IgD-negative memory B cell (primary cell): ENCODE measurements around the gene PPP1R3A. TPM values are rescaled to one million over a fixed set of nuclear protein-coding genes. Genes with fewer than 3 reads are reported as not detected.

ENCODE experiments used
- H3K27ac Mint-ChIP-seq, 3 donors: one replicate each; pipeline ENCODE4 v1.8.0; 2020 to 2022; ENCODE audit warnings: mild to moderate bottlenecking in 3 of 3, mixed read lengths in 3 of 3, moderate library complexity in 1 of 3
- H3K27me3 Mint-ChIP-seq: one replicate; pipeline ENCODE4 v1.8.0; 2021; ENCODE audit warnings: mixed read lengths
- H3K36me3 Mint-ChIP-seq: one replicate; pipeline ENCODE4 v1.8.0; 2020; ENCODE audit warnings: mild to moderate bottlenecking, mixed read lengths
- H3K4me1 Mint-ChIP-seq, 3 donors: one replicate each; pipeline ENCODE4 v1.8.0; 2020 to 2022; ENCODE audit warnings: mixed read lengths in 3 of 3, mild to moderate bottlenecking in 1 of 3
- H3K4me3 Mint-ChIP-seq, 4 donors: one replicate each; pipeline ENCODE4 v1.8.0; 2020 to 2022; ENCODE audit warnings: mild to moderate bottlenecking in 4 of 4, mixed read lengths in 4 of 4, moderate library complexity in 3 of 4
- H3K9me3 Mint-ChIP-seq, 3 donors: one replicate each; pipeline ENCODE4 v1.8.0; 2020 to 2021; ENCODE audit warnings: mixed read lengths in 3 of 3, mild to moderate bottlenecking in 1 of 3
- polyA plus RNA-seq: library from polyadenylated mRNA; unstranded; fragments of 300-500 nt; fragmentation: Illumina TruSeq; gene quantifications from one replicate; pipeline ENCODE4 v1.2.3, GENCODE V29; 2021

Gene PPP1R3A
- polyA plus RNA-seq, 1 donor from 2014 or later = not detected

DNA sequence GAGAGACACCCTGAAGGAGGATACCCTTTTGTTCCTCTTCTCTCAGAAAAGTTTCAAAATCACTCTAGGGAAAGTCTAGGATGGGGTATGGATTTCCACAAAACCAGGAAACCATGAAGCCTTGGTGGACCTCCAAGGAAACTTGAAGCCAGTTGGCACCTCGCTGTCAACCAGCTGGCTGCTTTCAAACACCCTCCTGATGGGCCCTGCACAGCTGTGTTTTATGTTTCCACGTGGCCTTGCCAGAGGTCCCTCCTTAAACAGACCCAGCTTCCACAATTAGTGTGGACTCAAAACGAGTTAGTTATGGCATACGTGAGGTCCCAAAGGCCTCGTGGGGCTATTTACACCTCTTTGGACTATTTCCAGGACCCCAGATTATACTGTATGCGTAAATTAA is 5.9 kb downstream of the PPP1R3A start:
- Mint-ChIP-seq H3K36me3 (no peaks in the 10 kb centered on the region), H3K27ac (no peak overlapping the region), H3K9me3 (peaks cover 0 to 4% (median 0%) of the 10 kb centered on the region in 3 donors), H3K4me3 (no peak overlapping the region), H3K27me3 (no peaks in the 10 kb centered on the region), H3K4me1 (no peaks in the 10 kb centered on the region)

DNA sequence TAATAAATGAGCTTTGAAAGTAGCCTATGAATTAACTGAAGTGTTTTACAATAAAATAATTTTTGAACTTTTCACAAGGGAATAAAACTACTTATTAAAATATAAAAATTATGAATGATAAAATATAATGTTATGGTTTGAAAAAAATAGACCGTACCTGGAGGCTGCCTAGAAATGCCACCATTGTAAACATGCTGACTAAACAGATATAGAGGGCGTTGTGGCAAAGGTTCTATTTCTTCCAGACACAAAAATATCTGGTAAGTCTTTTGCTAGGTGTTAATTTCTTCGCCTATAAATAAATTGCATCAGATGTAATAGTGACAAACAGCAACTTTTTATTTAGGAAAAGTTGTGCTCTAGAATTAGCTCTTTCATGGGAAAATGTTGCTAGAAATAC is 11.2 kb downstream of the PPP1R3A start:
- Mint-ChIP-seq H3K4me1 (no peaks in the 10 kb centered on the region), H3K36me3 (no peaks in the 10 kb centered on the region), H3K4me3 (no peak overlapping the region), H3K27me3 (no peaks in the 10 kb centered on the region), H3K9me3 (peaks cover 0 to 3% (median 0%) of the 10 kb centered on the region in 3 donors), H3K27ac (no peak overlapping the region)

DNA sequence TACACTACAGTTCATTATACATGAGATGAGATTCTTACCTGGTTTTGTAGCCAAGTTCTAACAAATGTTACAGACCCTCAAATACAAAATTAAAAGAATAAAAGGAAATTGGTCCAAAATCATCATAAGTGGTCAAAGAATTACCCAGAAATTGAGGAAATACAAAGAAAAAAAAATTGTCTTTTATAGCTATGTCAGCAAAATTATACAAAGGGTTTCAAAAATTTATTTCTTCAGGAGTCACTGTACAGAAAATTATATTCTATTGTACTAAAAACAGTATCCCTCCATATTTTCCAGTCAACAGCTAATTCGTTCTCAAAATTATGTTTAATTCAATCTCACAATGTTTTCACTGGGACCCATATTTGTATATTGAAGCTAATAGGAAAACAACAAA is 14.3 kb downstream of the PPP1R3A start:
- Mint-ChIP-seq H3K36me3 (no peaks in the 10 kb centered on the region), H3K4me3 (no peak overlapping the region), H3K27ac (no peak overlapping the region)

DNA sequence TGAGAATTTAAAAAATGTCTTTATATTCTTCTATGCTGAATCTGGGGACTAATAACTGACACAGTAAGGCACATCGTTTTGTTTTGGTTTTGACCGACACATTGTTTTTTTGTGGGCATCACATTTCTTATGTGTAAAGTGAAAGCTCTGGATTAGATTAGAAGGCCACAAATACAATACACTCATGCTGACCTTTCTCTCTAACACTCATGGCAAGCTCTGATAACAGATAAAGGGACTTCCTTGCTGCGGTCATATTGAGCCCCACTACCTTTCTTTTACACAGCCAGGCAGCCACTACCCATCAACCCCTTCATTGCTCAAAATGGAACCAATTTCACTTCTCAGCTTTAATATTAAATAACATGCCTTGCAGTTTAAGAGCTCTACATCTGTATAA is 26.0 kb downstream of the PPP1R3A start:
- no peak overlapping the region for H3K4me3 Mint-ChIP-seq
- H3K36me3 Mint-ChIP-seq = no peaks in the 10 kb centered on the region
- H3K27ac Mint-ChIP-seq = no peak overlapping the region
- H3K4me1 Mint-ChIP-seq = no peaks in the 10 kb centered on the region
- H3K27me3 Mint-ChIP-seq = no peaks in the 10 kb centered on the region
- H3K9me3 Mint-ChIP-seq = peaks cover 0 to 2% (median 2%) of the 10 kb centered on the region in 3 donors

More for the DNA sequence above, 14.3 kb downstream of the PPP1R3A start:
- no peaks in the 10 kb centered on the region for H3K27me3 Mint-ChIP-seq
- H3K9me3 Mint-ChIP-seq = no peaks in the 10 kb centered on the region
- no peaks in the 10 kb centered on the region for H3K4me1 Mint-ChIP-seq

DNA sequence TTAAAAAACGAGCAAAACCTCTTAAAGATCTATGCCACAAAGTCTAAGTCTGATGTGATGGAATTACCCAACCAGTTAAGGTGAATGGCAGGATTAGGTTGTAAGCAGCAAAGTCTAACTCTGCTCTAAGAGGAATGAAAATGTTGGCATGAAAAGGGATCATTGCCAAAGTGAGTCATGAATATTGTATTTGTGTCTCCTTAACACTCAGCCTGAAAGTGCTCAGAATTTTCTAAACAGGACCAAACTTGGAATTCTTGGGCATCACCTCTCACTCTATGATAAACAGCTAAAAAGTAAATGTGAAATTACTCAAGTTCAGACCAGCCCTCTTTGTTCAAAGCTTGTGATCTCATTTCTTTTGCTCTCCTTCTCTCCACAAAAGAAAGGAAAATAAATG is 27.0 kb downstream of the PPP1R3A start:
- Mint-ChIP-seq H3K27me3 (no peaks in the 10 kb centered on the region), H3K9me3 (peaks cover 0 to 2% (median 2%) of the 10 kb centered on the region in 3 donors), H3K36me3 (no peaks in the 10 kb centered on the region), H3K4me3 (no peak overlapping the region), H3K4me1 (no peaks in the 10 kb centered on the region), H3K27ac (no peak overlapping the region)

DNA sequence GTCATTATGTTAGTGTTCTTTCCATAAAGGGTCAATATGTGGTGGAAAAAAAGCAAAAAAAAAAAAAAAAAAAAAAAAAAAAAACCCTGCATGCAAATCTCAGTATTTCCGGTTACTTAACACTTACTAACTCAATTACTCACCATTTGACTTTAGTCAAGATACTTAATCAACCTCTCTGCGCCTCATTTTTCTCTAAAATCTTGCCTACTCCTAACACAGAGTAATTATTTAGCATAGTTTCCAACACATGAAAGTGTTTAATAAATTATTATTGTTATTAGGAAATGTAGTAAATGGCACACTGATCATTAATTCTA is 27.8 kb downstream of the PPP1R3A start:
- Mint-ChIP-seq H3K9me3 (peaks cover 0 to 2% (median 2%) of the 10 kb centered on the region in 3 donors), H3K4me1 (no peaks in the 10 kb centered on the region), H3K4me3 (no peak overlapping the region), H3K27ac (no peak overlapping the region), H3K27me3 (no peaks in the 10 kb centered on the region), H3K36me3 (no peaks in the 10 kb centered on the region)

DNA sequence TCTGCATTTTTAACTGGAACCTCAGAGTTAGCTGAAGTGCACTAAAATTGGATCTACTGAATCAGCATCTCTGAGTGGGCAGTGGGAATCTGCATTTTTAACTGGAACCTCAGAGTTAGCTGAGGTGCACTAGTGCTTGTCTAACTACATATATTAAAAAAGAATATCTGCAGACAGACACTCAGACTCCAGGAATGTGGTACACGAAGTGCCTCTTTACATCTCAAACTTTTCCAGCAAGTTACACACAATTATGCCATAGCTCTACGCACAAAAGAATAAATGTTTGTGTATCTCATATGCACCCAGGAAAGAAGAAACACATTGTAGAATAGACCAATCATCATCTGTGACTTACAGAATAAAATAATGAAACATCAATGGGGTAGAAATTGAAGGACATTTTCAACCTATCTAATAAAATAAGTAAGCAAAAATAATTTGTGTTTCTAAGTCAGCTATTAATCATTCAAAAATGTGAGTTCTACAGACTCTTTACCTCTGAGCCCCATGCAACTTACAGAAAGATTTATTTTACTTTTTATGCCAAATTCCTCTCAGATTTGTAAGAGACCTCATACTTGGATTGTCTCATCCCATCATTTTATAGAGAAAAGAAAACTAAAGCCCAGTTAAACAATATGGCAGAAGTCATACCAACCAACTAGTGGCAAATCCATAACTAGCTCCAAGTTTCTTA is 28.3 kb downstream of the PPP1R3A start:
- no peaks in the 10 kb centered on the region for H3K27me3 Mint-ChIP-seq
- no peak overlapping the region for H3K27ac Mint-ChIP-seq
- peaks cover 0 to 2% (median 2%) of the 10 kb centered on the region in 3 donors for H3K9me3 Mint-ChIP-seq
- no peaks in the 10 kb centered on the region for H3K36me3 Mint-ChIP-seq
- H3K4me1 Mint-ChIP-seq = no peaks in the 10 kb centered on the region
- no peak overlapping the region for H3K4me3 Mint-ChIP-seq

DNA sequence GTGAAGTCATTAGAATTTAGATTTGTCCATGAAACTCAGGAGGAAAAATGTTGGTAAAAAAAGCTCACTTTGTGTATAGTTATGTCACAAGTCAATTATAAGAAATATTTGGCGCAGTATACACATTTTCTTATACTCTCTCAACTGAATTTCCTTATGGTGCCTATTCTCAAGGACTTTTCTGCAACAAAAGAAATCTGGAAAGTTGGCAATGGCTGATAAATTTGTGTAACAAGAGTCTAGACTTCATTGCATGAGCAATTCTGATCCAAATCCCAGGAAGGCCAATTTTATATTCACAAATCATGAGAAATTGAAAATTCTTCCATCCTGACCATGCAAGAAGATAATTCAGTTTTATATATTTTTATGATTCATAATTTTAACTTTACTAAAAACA is 35.7 kb downstream of the PPP1R3A start:
- no peaks in the 10 kb centered on the region for H3K36me3 Mint-ChIP-seq
- no peak overlapping the region for H3K4me3 Mint-ChIP-seq
- H3K27ac Mint-ChIP-seq = no peak overlapping the region
- peaks cover 2 to 5% (median 2%) of the 10 kb centered on the region in 3 donors for H3K9me3 Mint-ChIP-seq
- no peaks in the 10 kb centered on the region for H3K4me1 Mint-ChIP-seq
- H3K27me3 Mint-ChIP-seq = no peaks in the 10 kb centered on the region

DNA sequence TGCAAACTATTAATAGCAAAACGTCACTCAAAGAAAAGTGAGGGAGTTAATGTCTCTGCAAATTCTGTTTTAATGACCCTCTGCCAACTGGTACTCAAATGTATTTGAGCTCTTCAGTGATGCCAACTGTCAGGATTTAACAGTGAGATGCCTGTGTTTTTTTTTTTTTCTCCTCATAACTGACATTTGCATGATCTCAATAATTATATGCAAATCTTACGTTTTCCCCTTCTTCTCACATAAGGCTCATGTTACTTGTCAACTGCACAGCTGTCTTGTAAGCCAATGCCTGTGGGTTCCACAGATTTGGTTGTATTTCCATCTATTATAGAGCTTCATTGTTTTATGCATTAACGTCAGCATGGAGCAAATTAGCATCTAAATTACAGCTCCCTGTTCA is 38.2 kb downstream of the PPP1R3A start:
- Mint-ChIP-seq H3K4me3 (no peak overlapping the region), H3K36me3 (no peaks in the 10 kb centered on the region), H3K9me3 (peaks cover 2 to 5% (median 2%) of the 10 kb centered on the region in 3 donors), H3K27me3 (no peaks in the 10 kb centered on the region), H3K4me1 (no peaks in the 10 kb centered on the region), H3K27ac (no peak overlapping the region)

DNA sequence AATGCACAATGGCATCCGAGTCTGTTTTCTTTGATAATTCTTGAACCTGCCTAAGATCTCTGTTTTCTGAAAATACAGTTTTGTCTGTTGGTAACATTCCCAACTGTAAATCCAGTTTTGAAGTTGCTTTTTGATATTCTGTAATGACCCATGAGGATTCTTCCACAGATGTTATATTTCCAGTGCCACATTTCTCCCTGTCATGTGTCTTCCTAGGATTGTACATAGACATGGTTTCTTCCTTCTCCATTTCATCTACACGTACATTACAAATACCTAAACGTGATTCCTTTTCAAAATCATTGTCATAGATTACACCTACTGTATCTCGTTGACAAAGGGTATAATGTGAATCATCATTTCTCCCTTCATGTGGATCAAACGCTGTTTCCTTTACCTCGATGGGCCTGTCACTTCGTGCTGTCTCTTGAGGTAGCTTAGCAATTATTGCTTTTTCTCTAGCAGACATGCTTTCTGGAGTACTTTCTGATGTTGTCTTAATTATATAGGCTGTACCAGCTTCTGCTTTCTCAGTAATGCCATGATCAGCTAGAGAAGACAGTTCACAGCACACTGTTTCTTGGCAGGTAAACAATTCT is 40.3 kb downstream of the PPP1R3A start:
- Mint-ChIP-seq H3K4me3 (no peak overlapping the region), H3K27ac (no peak overlapping the region), H3K36me3 (no peaks in the 10 kb centered on the region), H3K9me3 (peaks cover 2 to 5% (median 2%) of the 10 kb centered on the region in 3 donors), H3K27me3 (no peaks in the 10 kb centered on the region), H3K4me1 (no peaks in the 10 kb centered on the region)

DNA sequence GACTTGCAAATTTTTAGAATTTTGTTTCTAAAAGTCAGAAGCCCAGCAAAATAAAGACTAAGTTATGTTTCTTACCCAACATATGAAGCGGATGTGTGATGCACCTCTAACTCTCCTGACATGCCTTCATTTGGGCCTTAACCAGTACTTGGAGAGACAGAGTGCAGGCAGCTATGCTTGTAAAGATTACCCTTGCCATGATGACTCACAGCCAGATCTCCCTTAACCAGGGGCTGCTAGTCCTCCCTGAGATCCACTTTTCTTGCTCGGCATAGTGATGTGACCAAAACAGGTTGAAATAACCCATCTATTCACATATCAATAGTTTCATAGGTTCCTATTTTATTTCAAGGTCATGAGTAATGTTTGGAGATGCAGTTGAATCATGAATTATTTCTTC is 43.6 kb downstream of the PPP1R3A start:
- no peaks in the 10 kb centered on the region for H3K4me1 Mint-ChIP-seq
- H3K27me3 Mint-ChIP-seq = no peaks in the 10 kb centered on the region
- no peak overlapping the region for H3K4me3 Mint-ChIP-seq

DNA sequence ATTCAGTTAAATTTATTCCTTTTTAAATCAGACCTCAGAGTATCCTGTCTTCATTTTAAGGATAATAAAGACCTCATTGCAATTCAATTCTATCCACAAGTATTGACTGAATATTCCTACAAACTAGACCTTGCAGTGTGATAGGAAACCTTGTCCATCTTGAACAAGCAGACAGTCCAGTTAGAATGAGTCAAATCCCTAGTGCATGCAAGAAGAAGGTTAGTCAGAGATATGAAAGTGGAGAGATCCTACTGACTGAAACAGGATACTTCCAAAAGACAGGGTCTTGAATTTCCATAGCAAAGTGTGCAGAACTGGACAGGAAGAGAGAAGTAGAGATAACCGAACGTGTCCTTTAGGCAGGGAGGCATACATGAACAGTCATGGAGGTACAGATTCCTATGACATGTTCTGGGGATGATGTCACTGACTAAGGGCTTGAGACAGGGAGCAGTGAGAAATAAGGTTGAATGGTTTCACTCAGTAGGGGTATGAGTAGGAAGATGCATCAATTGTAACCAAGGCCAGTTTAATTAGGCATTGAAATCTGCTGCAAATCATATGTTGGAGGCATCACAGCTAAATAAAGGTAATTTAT is 45.2 kb downstream of the PPP1R3A start:
- H3K36me3 Mint-ChIP-seq = no peaks in the 10 kb centered on the region
- H3K4me3 Mint-ChIP-seq = no peak overlapping the region
- no peaks in the 10 kb centered on the region for H3K27me3 Mint-ChIP-seq
- no peaks in the 10 kb centered on the region for H3K4me1 Mint-ChIP-seq
- no peak overlapping the region for H3K27ac Mint-ChIP-seq
- peaks cover 3 to 9% (median 6%) of the 10 kb centered on the region in 3 donors for H3K9me3 Mint-ChIP-seq

More for the DNA sequence above, 43.6 kb downstream of the PPP1R3A start:
- no peak overlapping the region for H3K27ac Mint-ChIP-seq
- peaks cover 5 to 14% (median 7%) of the 10 kb centered on the region in 3 donors for H3K9me3 Mint-ChIP-seq
- H3K36me3 Mint-ChIP-seq = no peaks in the 10 kb centered on the region

DNA sequence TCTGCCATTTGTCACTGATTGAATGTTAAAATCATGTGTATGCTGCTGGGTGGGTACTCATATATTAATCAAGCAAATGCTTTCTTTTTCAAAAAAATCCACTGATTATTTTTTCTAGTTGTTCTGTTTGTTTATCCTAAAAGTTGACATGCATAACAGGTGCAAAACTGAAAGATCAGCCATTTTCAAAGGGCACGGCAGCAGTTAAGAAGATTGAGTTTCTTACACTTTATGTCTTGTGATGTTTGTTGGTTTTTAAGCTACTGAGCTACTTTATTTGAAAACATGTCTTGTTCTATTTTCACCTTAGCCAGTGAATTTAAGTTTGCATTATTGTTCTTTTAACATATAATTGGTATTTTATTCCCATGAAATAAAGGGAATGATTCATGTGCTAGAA is 45.8 kb downstream of the PPP1R3A start:
- Mint-ChIP-seq H3K27me3 (no peaks in the 10 kb centered on the region), H3K9me3 (peaks cover 3 to 9% (median 6%) of the 10 kb centered on the region in 3 donors)

DNA sequence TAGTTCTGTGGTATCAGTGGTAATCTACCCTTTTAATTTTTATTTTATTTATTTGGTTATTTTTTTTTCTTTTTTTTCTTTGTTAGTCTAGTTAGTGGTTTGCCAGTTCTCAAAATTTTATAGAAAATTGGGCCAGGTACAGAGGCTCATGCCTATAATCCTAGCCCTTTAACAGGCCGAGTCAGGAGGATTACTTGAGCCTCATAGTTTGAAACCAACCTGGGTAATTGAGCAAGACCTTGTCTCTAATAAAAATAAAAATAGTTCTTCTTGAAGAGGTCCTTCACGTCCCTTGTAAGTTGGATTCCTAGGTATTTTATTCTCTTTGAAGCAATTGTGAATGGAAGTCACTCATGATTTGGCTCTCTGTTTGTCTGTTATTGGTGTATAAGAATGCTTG is 51.5 kb downstream of the PPP1R3A start:
- Mint-ChIP-seq H3K36me3 (no peaks in the 10 kb centered on the region), H3K9me3 (peaks cover 0 to 9% (median 6%) of the 10 kb centered on the region in 3 donors), H3K27ac (no peak overlapping the region), H3K4me3 (no peak overlapping the region), H3K4me1 (no peaks in the 10 kb centered on the region), H3K27me3 (no peaks in the 10 kb centered on the region)

More for the DNA sequence above, 45.8 kb downstream of the PPP1R3A start:
- Mint-ChIP-seq H3K27ac (no peak overlapping the region), H3K36me3 (no peaks in the 10 kb centered on the region), H3K4me3 (no peak overlapping the region), H3K4me1 (no peaks in the 10 kb centered on the region)

DNA sequence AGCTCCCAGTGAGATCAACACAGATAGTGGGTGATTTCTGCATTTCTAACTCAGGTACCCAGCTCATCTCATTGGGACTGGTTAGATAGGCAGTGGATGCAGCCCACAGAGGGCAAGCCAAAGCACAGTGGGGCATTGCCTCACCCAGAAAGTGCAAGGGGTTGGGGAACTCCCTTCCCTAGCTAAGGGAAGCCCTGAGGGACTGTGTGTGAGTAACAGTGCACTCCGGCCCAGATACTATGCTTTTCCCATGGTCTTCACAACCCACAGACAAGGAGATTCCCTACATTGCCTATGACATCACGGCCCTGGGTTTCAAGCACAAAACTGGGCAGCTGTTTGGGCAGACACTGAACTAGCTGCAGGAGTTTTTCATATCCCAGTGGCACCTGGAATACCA is 62.8 kb downstream of the PPP1R3A start:
- peaks cover 0 to 13% (median 3%) of the 10 kb centered on the region in 3 donors for H3K9me3 Mint-ChIP-seq
- H3K4me1 Mint-ChIP-seq = no peaks in the 10 kb centered on the region

DNA sequence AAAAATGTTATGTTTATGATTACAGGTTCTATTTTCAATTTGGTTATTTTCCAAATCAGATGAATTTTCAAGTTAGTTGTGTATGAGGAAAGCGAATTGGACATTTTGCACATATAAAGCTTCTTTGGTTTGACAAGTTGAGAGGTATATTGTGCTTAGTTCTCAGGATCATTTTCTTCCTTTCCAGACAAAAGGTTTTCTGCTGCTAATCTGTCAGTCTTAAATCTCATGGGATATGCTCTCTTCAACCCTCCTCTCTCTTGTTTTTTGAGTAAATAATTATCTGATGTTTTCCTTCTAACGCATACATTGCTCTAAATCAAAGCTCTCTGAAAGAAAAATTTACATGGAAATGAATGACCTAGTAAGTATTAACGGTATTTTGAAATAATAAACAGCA is 77.9 kb downstream of the PPP1R3A start:
- Mint-ChIP-seq H3K4me3 (no peak overlapping the region), H3K4me1 (no peaks in the 10 kb centered on the region), H3K9me3 (no peaks in the 10 kb centered on the region), H3K27me3 (no peaks in the 10 kb centered on the region), H3K27ac (no peak overlapping the region), H3K36me3 (no peaks in the 10 kb centered on the region)

More for the DNA sequence above, 62.8 kb downstream of the PPP1R3A start:
- Mint-ChIP-seq H3K36me3 (no peaks in the 10 kb centered on the region), H3K27ac (no peak overlapping the region), H3K27me3 (no peaks in the 10 kb centered on the region), H3K4me3 (no peak overlapping the region)
